ENCODE data around the gene FZR1.

FZR1 gene
- 12.2 to 57.4 (median 27.1) reads per million in 18 experiments for total RNA-seq

DNA sequence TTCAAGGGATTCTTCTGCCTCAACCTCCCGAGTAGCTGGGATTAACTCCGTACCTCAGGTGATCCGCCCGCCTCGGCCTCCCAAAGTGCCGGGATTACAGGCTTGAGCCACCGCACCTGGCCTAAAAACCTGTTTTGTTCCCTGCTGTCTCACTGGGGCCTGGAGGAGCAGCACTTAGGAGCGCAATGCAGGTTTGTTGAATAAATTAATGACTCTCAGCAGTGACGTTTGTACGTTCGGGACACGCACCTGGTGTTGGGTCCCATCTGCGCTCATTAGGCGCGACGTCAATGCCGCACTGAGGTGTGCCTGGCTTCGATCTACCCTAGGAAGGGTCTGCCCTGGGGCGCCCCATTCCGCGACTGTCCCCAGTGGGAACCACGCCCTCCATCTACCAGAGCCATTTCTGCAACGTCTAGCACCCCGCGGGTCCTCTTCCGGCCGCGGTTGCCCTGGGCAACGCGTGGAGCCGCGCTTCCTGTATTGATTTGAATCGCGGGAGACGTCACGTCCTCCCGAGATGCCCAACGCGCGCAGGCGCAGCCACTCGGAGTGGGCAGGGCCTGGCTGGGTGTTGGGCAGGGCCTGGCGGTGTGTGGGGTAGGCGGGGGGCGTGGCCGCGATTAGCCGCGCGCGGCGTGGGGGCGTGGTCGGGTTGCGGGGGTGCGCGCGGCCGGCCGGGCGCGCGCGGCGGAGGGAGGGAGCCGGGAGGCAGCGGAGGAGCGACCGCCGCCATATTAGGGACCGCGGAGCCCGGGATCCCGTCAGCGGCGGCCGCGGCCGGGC is at the start of gene FZR1:
Gene FZR1 (plus strand): TSS at position 714 of the 786 bp plus-strand sequence. CDS start 16,679 bp downstream, outside the sequence.
- DNase-seq: peak; percentile 99

- DNase-seq: no peak
Measured at GRCh38 chr19:3456925-3457527, 49.1 kb upstream of the FZR1 start.

- no peak for DNase-seq
Measured at GRCh38 chr19:3457528-3458228, 48.4 kb upstream of the FZR1 start.

- DNase-seq: no peak
Measured at GRCh38 chr19:3458229-3459088, 47.7 kb upstream of the FZR1 start.

DNA sequence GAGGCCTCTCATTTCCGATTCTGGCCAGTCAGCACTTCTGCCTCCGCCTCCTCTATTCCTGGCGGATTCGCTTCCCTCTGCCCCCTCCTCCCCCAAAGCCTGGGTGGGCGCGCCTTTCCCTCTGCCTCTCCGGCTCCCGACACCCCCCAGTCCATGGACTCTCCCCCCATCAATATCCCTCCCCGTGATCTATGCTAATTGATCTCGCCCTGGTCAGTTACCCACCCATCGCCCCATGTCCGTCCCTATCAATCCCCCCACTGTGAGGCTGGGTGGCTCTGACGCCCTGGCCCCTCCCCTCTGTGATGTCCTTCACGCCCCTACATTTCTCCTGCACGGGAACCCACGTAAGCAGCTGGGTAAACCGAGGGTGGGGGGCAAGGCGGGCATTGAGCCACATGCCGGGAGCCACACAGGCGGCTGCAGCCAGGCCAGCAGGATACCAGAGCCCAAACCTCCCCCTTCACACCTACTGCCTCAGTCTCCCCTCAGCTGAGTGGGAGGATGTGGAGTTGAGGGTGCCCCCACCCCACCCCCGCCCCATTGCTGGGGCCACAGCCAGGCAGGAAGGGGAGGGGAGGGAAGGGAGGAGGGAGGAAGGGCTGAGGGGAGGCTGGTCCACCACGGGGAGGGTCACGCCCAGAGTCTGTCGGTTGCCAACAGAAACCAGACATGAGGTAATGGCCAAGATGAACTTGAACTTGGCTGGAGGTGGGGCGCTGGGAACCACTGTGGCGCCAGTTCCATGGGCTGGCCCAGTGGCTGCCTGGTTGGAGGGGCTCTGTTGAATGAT is 46.8 kb upstream of the FZR1 start:
- DNase-seq: peak; percentile 26 to 41

DNA sequence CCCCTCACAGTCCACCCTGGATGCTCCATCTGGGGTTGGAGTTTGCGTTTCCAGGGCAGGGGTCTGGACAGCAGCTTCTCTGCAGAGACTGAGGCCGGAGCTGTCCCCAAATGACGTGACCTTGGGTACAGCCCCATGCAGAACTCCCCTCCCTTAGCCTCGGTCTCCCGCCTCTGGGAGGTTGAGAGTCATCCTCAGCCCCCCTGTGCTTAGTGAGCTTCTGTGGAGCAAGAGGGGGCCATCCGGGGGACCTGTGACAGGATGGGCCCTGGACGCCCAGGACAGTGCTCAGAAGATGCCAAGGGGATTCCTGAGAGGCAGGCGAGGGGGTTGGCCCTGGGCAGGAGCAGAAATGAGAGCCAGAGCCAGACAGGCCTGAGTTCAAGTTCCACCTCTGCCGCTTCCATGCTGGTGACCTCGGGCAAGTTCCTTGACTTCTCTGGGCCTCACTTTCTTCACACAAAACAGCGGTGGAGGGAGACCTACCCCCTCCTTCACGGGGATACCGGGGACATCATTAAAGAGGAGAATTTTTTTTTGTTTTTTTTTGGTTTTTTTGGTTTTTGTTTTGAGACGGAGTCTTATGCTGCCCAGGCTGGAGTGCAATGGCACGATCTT is 46.0 kb upstream of the FZR1 start:
- no peak for DNase-seq

- no peak for DNase-seq
Measured at GRCh38 chr19:3462991-3463713, 43.0 kb upstream of the FZR1 start.

DNA sequence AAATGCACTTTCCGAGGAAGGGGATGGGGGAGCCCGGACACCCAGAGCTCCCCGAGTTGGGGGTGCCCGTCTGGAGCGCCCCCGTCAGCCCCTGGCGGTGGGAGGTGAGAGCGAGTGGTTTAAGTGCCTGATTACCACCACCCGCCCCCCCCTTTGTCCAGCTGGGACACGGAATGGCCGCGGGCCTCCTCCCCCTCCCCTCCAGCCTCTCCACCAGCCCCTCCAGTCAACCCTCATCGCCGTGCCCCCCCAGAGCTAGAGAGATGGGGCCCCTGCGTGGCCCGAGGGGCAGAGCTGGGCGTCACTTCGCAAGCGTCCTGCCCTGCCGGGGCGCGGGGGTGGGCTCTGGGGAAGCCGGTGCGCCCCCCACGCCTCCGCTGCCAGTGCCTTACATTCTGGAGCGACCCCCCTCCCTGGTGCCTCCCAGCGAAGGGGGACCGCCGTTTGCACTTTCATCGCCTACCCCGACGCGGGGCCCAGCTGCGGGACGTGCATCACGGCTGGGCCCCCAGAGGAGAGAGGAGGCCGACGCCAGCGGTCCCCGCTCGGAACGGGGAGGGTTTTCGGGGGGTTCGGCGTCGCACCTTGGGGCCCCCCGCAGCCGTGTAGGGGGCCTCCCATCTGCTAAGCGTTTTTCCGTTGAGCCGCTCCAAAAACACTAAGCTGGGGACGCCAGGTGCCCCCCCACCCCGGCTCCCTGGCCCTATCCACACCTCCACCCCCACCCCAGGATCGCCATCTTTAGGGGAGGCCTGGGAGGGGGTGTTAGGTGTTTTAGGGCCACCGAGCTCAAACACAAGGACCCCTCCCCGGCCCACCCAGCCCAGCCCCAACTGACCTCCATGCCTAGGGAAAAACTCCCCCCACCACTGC is 42.2 kb upstream of the FZR1 start:
- DNase-seq: no peak

DNA sequence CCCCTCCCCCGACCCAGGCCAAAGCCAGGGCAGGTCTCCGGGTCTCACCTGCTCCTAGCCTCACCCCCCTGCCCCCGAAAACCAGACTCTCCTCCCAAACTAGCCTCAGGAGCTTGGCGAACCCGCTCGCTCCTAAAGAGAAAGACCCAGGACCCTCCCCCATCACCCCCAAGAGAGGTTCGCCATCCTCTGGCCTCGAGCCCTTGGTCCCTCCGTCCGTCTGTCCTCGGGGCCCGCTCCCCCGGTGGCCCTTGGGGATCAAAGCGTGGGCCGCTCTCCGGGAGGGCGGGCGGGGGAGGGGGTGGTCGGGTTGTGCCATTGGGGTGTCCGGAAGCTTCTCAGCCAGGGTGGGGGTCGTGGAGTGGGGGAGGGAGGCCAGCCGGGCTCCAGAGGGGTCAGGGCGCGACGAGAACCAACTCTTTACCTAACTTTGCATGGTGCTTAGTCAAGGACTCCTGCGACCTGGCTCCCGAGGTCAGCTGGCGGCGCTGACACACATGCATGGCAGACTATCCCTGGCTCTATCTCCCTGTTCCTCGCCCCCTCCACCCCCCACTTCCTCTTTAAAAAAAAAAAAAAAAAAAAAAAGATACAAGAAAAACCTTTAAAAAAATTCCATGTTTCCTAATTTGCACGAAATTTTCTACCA is 41.4 kb upstream of the FZR1 start:
- peak in 1 of 2 donors; percentile 52 for DNase-seq

DNA sequence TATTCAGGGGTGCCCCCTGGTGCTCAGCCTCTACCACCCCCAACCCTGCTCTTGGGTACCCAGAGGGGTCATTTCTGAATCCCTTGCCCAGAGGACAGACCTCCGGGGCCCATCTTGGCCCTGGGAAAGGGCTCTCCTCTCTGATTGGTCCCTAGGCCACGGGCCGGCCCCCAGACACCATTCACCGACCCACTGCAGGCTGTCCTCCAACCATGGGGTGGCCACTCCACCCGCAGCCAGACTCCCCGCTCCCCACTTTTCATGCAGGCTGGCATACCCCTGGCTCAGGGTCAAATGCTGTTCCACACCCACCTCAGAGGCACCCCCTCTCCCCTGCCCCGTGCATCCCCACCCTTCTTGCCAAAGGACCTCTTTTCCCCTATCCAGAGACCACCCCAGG is 40.6 kb upstream of the FZR1 start:
- no peak for DNase-seq

DNA sequence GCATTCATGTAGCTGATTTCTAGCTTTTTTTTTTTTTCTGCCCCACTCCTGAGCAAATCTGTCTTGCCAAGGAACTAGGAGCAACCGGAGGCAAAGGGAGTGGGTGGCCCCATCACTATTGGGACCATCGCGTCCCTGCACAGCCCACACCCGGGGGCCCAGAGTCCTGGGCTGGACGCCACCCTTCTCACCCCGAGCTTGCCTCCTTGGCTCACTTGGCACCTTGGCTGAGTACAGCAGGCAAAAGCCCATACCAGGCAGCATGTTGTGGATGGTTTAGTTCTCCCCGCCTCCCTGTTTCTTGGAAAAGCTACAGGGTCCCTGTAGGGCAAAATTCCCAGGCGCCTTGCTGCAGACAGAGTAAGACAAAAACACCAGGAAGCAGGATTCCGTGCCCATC is 39.5 kb upstream of the FZR1 start:
- no peak for DNase-seq

DNA sequence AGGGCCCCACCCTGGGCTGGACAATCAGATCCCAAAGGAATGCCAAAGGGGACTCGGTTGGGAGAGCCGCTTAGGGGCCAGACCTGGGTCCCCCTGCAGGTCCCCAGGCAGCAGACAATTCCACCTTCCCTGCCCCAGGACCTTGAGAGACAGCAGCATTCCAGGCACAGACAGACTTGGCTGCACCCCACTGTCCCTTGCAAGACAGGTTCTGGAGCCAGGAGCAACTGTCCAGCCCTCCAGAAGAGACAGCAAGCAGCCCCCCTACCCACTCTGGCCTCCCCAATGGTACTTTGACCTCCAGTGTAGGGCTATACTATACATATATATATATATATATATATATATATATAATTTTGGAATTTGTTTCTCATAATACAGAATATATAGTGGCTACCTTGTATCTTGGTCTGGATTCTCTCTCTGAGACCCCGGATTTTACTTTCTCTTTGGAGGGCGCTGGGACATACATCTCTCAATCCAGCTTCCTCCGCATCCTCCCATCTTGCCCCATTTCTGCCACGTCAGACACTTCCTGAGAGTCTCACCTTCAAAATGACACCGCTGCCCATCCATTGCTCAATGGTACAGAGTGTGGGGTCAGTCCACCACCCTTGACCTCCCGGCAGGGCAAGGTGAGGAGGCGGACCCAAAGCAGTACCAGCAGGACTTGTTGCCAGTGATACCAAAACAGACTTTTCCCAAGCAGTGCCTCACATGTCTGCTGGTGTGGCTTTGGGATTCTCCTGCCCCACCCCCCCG is 38.5 kb upstream of the FZR1 start:
- DNase-seq: no peak

DNA sequence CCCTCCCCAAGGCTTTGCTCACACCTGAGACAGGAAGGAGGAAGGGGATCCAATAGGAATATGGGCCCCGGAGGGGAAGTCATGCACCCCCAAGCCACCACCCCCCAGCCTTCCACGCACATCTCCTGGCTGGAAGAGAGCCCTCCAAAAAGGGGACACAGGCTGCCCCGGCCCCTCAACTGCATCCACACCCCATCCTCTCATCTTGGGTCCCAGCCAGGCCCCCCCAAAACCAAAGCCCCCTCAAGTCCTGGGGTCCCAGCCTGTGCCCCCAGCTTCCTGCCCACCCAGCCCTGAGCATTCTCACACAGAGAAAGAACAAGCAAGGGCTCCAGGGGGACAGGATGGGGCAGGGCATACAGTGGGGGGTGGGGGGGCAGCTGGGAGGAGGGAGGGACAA is 37.9 kb upstream of the FZR1 start:
- no peak for DNase-seq

DNA sequence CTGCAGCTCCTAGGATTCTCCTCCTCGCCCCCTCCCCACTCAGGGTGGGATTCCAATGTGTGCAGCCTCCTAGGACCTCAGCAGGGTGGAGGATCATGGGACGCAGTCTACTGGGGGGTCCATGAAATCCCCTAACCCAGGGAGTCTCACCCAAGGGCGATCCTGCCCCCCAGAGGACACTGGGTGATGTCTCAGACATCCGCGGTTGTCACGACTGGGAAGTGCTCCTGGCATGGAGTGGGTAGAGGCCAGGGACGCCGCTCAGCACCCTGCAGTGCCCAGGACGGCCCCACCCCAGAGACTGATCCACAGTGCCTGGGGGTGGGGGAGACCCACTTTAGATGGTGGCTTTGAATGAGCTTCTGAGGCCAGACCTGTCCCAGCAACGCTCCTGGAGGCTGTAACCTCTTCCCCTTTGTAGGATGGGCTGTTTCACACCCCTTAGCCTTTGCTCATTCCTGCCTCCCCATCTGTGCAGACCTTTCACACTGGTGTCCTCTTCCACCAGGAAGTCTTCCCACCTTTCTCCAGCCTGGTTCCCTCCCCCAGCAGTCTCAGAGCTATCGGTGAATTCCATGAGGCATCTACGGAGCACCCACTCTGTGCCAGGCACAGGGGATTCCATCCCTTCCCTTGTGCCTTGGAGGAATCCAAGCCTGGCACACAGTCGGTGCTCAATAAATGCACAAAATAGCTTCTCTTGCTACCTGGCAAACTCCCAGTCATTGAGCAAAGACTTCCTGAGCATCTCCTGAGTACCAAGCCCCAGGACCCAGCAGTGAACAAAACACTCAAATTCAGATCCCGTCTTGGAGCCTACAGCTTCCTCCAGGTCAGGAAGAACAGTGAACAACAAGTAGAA is 36.2 kb upstream of the FZR1 start:
- DNase-seq: no peak

- DNase-seq: no peak
Measured at GRCh38 chr19:3470500-3471128, 35.5 kb upstream of the FZR1 start.

- peak in 1 of 2 donors; percentile 27 for DNase-seq
Measured at GRCh38 chr19:3471954-3472655, 34.0 kb upstream of the FZR1 start.
